Measurements from ENCODE around the gene SLC9B2.

Gene SLC9B2

GRCh38 chr4:103060453-103061148 is 16.0 kb downstream of the SLC9B2 start:
- no peak for TF ChIP-seq POLR2AphosphoS5 (IDR thresholded peaks at IDR 0.05; ENCODE audit: low read depth)
- no peak for TF ChIP-seq SPI1 (IDR thresholded peaks at IDR 0.05; ENCODE audit: borderline replicate concordance, low read depth)
- no peak for TF ChIP-seq REST (IDR thresholded peaks at IDR 0.05; ENCODE audit: insufficient replicate concordance, low read depth)
- no peak for TF ChIP-seq CTCF (IDR thresholded peaks at IDR 0.05; ENCODE audit: insufficient read depth, low read length)
- no peak for TF ChIP-seq GABPA (IDR thresholded peaks at IDR 0.05; ENCODE audit: low read depth)

GRCh38 chr4:103054030-103054429 is 22.5 kb downstream of the SLC9B2 start:
- DNase-seq (ENCODE audit: low read depth in 1 of 2, low spot score in 1 of 2): no peak
- H3K27ac ChIP-seq (replicated peaks): no peak overlapping the region
- H3K27me3 ChIP-seq (ENCODE audit: insufficient read depth, poor library complexity, severe bottlenecking): no peaks in the 10 kb centered on the region
- TF ChIP-seq CTCF (IDR thresholded peaks at IDR 0.05; ENCODE audit: insufficient read depth, low read length) (no peak), GABPA (IDR thresholded peaks at IDR 0.05; ENCODE audit: low read depth) (no peak), SPI1 (IDR thresholded peaks at IDR 0.05; ENCODE audit: borderline replicate concordance, low read depth) (no peak), REST (IDR thresholded peaks at IDR 0.05; ENCODE audit: insufficient replicate concordance, low read depth) (no peak), POLR2AphosphoS5 (IDR thresholded peaks at IDR 0.05; ENCODE audit: low read depth) (no peak)
- no peak overlapping the region for H3K4me3 ChIP-seq (replicated peaks; ENCODE audit: insufficient read depth, low read length)

More at GRCh38 chr4:103060453-103061148, 16.0 kb downstream of the SLC9B2 start:
- no peak for DNase-seq (ENCODE audit: low read depth in 1 of 2, low spot score in 1 of 2)
- Histone ChIP-seq H3K4me3 (replicated peaks; ENCODE audit: insufficient read depth, low read length) (no peak overlapping the region), H3K27me3 (ENCODE audit: insufficient read depth, poor library complexity, severe bottlenecking) (no peaks in the 10 kb centered on the region), H3K27ac (replicated peaks) (no peak overlapping the region)

GRCh38 chr4:103052779-103053178 is 23.8 kb downstream of the SLC9B2 start:
- TF ChIP-seq REST (IDR thresholded peaks at IDR 0.05; ENCODE audit: insufficient replicate concordance, low read depth) (no peak), SPI1 (IDR thresholded peaks at IDR 0.05; ENCODE audit: borderline replicate concordance, low read depth) (no peak), GABPA (IDR thresholded peaks at IDR 0.05; ENCODE audit: low read depth) (no peak), CTCF (IDR thresholded peaks at IDR 0.05; ENCODE audit: insufficient read depth, low read length) (no peak), POLR2AphosphoS5 (IDR thresholded peaks at IDR 0.05; ENCODE audit: low read depth) (no peak)
- Histone ChIP-seq H3K27me3 (ENCODE audit: insufficient read depth, poor library complexity, severe bottlenecking) (no peaks in the 10 kb centered on the region), H3K27ac (replicated peaks) (no peak overlapping the region), H3K4me3 (replicated peaks; ENCODE audit: insufficient read depth, low read length) (no peak overlapping the region)
- DNase-seq (ENCODE audit: low read depth in 1 of 2, low spot score in 1 of 2): no peak

Measured in HL-60 (cell line).